DMS 273 treated with DMSO at 0.1 percent for 48 hours (cell line): ENCODE data around the gene SPRYD3.
A peak's percentile ranks its signal among the peaks of the same experiment; 100 is the strongest.
"Not testable (repeated sequence)": the region's sequence is repeated elsewhere in the genome, so short reads cannot be mapped to it uniquely, and the experiment has no call there.

Experiments used
- DNase-seq: peaks from one replicate; lab custom pipeline; 2025; lab: John Stamatoyannopoulos, UW

The SPRYD3 gene

DNA sequence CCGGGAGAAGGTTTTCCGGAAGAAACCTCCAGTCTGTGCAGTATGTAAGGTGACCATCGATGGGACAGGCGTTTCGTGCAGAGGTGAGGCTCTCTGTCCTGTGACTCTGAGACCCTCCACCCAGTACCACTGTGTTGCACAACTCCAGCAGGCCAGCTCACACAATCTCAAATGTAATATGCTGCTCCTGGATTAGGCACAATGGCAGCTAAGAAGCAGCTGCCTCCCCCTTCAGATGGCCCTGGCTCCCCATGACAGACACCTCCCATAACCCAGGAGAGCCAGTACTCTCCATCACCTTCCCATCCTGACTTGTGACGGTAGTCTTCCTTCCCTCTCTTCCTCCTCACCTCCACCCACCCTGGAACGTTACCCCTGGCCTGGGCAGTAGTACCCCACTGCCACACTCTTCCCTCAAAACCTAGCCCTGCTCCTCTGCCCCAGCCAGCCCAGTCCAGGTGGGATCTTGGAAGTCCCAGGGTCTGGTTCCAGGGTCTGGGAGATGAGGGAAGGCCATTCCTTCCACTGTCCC lies 27.2 kb downstream of the SPRYD3 start:
- DNase-seq, result no peak

DNA sequence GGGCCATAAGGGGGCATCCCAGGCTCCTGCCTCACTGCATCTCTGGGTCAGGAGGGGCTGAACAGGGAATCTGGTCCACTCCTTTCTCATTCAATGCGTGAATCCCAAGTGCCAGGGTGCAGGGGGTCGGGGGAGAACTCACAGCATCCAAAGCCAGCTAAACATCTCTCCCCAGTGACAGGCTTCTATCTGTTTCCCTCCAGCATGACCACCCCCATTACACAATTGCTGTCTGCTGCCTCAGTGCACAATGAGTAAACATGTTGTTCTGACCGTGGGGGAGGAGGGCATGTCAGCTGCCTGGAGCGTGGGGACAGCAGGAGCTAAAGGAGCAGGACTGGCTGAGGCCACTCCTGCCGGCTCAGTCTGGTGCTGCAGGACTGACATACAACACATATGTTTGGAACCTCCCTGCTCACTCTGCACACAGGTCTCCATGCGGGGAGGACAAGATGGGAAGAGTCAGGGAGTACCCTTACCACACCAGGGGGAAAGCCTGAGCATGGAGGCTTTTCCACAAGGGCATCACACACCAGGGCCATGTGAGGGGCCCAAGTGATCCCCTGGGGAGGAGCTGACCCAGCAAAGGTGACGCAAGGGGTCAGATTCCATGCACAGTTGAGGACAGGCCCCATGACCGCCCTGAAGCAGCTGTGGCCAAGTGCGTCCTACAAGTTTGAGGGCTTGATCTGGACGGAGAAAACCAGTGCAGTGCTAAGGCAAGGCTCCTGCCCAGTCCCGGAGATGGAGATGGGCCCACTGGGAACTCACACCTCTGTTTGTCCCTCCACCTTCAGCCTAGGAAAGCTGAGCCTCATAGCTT lies 27.9 kb downstream of the SPRYD3 start:
- DNase-seq, result no peak

DNA sequence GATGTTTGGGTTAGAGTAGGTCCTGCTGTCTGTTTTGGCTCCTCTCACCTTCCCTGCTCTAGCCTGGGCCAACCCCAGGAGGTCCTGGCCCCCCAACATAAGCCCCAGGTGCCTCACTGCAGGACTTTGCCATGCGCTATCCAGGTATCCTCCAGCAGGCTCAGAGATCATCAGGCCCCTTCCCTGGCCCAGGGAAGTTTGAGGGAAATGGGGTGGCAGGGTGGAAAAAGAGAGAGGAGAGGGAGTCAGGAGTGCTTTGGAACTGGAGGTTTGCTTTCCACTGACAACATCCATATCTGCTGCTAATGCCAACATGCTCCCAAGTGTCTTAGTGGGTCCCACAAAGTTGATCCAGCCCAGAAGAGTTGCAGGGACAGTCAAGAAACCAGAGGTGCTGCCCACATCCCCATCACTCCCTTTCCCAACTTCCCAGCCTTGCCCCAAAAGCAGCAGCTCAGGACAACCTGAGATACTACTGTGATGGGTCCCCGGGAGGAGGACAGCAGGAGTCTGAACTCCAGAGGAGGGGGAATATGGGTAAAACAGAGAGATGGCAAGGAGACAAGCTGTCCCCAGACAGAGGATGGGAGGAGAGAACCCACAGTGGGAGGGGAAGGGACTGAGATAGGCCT lies 28.6 kb downstream of the SPRYD3 start:
- DNase-seq, result no peak

GRCh38 chr12:53049571-53050318 lies 29.4 kb downstream of the SPRYD3 start, which contains the start of gene TNS2:
TNS2 (plus strand) TSS chr12:53050065; CDS start chr12:53050186, 121 bp downstream.
- peak; percentile 17 for DNase-seq

- no peak for DNase-seq
Measured at GRCh38 chr12:53048780-53049401, 30.3 kb downstream of the SPRYD3 start.

DNA sequence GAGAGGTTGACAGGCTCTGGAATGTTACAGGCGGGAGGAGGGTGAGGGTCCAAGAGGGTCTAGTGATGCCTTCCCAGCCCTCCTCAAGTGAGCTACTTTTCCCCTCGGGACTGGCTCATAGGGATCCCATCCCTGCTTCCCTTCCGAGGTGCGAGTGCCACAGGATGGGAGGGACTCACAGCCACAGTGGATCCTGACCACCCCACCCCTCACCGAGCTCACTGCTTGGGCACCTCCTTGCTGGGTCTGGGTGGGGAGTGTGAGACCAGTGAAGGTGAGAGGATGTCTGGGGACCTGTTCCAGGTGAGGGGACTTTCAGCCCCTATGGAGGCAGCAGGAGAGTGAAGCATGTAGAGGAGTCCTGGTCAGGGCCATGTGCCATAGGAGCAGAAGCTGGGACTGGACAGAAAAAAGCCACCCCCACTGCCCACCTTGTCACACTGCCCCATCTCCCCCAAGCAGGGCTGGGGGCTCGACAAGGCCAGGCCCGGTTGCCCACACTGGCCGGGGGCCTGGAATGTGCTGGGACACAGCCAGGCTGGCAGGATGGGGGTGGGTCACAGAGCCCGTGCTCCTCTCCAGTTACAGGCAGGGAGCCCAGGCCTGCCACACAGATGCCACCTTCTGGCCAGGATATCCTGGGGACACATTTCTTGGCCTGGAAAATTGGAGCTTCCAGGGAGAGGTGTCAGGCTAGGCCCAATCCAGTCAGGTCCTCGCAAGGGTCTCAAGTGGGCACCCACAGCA lies 31.0 kb downstream of the SPRYD3 start:
- DNase-seq, result peak; percentile 61

GRCh38 chr12:53047221-53048032 lies 31.8 kb downstream of the SPRYD3 start:
- DNase-seq, result no peak

DNA sequence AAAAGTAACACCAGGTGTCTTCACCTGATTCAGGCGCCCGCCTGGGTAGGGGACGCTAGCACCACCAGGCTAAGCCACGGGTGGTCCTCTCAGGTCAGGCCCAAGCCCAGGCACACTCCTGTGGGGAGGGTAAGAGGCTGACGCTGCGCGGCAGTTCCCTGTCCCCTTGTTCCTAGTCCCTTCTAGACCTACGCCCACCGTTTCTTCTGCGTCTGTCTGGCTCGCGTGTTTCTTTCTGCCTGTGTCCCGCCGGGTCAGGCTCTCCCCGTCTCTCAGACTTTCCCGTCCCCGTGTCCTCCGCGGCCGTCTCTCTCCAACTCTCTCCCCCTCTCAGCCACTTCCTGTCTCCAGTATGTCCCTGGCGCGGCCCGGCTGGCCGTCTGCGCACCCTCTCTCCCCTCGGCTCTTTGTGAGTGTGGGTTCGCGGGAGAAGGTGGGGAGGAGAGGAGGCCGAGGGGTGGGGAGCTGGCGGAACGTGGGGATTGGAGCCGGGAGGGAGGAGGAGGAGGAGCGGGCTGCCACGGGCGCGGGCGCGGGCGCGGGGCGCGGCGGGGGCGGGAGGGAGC lies 32.5 kb downstream of the SPRYD3 start:
- DNase-seq, result no peak

GRCh38 chr12:53045696-53046045 lies 33.5 kb downstream of the SPRYD3 start:
- no peak for DNase-seq

GRCh38 chr12:53044896-53045695 lies 34.1 kb downstream of the SPRYD3 start:
- no peak for DNase-seq

DNA sequence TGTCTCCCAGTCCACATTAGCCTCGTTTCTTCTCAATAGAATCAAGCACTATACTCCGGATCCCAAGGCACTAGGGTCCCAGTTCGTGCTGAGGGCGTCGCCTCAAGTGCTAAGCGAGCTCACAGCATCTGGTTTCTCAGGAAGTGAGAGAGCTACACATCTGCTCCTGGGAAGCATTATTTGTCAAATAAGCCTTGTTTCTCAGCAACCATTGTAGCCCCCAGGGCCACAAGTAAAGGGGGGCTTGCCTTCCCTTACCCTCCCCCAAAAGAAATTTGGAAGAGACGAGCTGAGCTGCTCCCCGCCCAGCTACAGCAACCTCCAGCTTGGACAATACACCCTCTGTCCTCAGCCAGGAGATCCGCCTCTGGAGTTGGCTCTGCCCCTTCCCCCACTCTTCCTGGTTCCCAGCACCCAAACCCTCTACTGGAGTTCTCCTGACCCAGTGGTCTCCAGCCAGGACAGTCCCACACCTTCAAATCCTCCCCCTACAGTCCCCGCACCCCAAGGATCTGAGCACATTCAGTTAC lies 35.1 kb downstream of the SPRYD3 start:
- no peak for DNase-seq

DNA sequence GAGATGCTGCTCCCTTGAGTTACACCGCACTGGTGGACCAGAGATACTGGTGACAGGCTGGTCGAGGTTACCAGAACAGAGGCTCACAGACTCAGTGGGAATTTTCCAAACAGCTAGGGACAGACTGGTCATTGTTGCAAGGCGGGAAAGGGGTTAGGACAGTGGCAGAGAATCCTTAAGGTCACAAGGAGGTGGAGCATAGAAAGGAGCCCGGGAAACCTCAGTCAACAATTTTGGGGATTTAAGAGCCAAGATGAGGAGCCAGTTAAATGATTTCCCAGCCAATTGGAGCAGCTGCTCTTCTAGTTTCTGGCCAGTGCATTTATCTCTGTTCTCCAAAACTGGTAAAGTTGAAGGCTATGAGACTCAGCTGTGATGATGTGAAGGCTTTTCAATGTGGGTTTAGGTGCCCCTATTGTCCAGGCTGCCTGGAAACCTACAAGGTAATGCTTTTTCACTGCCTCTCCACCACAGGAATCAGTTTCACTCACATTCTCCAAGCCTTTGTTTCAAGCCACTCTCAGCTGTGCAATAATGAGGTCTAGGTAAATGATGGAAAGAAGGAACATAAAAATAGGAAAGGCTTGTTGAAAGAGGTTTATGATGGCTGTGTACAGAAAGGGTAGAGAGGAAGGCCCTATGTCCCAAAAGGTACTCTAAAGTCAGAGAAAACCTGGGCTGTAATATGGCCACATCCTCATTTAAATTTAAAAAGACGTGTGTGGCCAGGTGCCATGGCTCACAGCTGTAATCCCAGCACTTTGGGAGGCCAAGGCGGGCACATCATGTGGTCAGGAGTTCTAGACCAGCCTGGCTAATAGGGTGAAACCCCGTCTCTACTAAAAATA lies 36.4 kb downstream of the SPRYD3 start:
- DNase-seq, result no peak

DNA sequence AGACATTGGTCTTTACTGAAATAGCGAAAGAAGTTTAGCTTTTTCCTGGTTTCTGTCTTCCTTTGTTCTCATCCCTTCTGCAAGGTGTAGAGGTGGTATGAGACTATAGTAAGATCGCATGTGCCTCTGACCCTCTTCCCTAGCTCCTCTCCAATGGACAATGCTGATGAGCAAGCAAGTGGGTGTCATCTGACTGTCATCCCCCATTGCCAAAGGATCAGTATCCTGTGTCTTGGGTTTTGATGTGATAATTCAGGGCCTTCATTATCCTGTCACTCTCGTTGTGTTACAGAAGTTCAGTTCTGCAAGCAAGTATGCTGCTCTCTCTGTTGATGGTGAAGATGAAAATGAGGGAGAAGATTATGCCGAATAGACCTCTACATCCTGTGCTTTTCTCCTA lies 39.3 kb downstream of the SPRYD3 start:
- DNase-seq, result no peak

GRCh38 chr12:53036802-53037201 lies 42.4 kb downstream of the SPRYD3 start:
- no peak for DNase-seq

DNA sequence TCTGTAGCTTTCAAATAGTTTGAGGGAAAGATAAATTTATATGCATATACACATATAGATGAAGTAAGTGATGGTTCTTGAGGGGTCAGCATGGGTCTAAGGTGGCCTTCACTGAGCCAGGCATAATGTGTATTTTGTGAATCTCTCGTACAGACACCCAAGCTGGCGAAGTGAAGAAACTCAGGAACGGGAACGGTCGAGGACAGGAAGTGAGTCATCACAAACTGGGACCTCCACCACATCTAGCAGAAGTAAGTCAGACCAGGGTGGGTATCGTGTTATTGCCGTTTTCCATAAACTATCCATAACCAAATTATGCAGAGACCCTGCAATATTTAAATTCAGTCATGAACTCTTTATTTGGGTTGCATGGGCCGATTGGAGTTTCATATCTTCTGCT lies 44.7 kb downstream of the SPRYD3 start:
- no peak for DNase-seq

- not testable (repeated sequence) for DNase-seq
Measured at GRCh38 chr12:53033832-53034231, 45.4 kb downstream of the SPRYD3 start.

DNA sequence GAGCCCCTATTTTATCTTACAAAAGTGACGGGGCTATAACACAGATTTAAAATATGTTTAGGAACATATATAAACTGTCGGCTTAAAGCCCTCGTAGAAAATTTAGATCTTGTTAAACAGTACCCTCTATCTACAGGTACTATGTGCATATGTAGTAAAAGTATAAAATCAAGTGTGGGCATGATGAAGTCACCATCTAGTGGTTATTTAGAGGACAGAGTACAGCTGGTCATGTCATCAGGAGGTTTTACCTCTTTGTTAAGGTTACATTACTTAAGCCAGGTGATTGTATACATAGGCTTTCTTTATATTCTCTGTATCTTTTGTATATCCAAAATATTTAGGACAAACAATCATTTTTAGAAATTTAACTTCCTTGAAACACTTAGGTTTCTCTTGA lies 47.6 kb downstream of the SPRYD3 start:
- no peak for DNase-seq

DNA sequence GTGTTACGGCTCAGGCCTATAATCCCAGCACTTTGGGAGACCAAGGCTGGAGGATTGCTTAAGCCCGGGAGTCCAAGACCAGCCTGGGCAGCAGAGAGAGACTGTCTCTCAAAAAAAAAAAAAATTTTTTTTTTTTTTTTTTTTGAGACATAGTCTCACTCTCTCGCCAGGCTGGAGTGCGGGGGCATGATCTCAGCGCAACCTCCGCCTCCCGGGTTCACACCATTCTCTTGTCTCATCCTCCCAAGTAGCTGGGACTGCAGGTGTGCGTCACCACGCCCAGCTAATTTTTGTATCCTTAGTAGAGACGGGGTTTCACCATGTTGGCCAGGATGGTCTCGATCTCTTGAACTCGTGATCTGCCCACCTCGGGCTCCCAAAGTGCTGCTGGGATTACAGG lies 52.2 kb downstream of the SPRYD3 start:
- not testable (repeated sequence) for DNase-seq
